DND-41 (cell line): ENCODE results near the gene LARP4B.

Experiments
- ATAC-seq: fragments of 200-7000 bp; cut with Tn5 transposase; 3 replicates; pipeline ENCODE4 v1.9.1; 2021; ENCODE audit warnings: low read depth; ENCODE audit not compliant: insufficient read depth
- DNase-seq: peaks from one replicate; pipeline ENCODE4 v3.0.0-alpha.2; 2020
- H2AFZ ChIP-seq: 2 replicates; pipeline ENCODE4 v1.6.0; 2012; ENCODE audit warnings: low read depth, low read length
- H3K27ac ChIP-seq: 2 replicates; pipeline ENCODE4 v1.5.1; 2012; ENCODE audit warnings: low read length, inconsistent platforms
- H3K27me3 ChIP-seq: fragments of 200-600 bp; sonication (generic); 2 replicates; pipeline ENCODE4 v1.6.0; 2012; ENCODE audit warnings: low read length, mild to moderate bottlenecking, inconsistent platforms; ENCODE audit not compliant: insufficient read depth, poor library complexity
- H3K36me3 ChIP-seq: 2 replicates; pipeline ENCODE4 v1.5.1; 2012; ENCODE audit warnings: low read length, inconsistent platforms; ENCODE audit not compliant: insufficient read depth
- H3K4me1 ChIP-seq: 2 replicates; pipeline ENCODE4 v1.5.1; 2012; ENCODE audit warnings: mild to moderate bottlenecking, low read length; ENCODE audit not compliant: insufficient read depth
- H3K4me2 ChIP-seq: 2 replicates; pipeline ENCODE4 v1.6.0; 2012; ENCODE audit warnings: mild to moderate bottlenecking, moderate library complexity, low read length, inconsistent platforms; ENCODE audit not compliant: insufficient read depth
- H3K4me3 ChIP-seq, 2 experiments: fragments of 200-600 bp in 1 of 2; shearing (Covaris generic) in 1 of 2; 2 replicates each; pipeline ENCODE4 v1.5.1; 2012 to 2016; ENCODE audit warnings: inconsistent platforms in 2 of 2, low read length in 2 of 2, mild to moderate bottlenecking in 2 of 2, low read depth in 1 of 2, moderate library complexity in 1 of 2
- H3K79me2 ChIP-seq: 2 replicates; pipeline ENCODE4 v1.6.0; 2012; ENCODE audit warnings: low read length, inconsistent platforms; ENCODE audit not compliant: insufficient read depth
- H3K9ac ChIP-seq: 2 replicates; pipeline ENCODE4 v1.6.0; 2012; ENCODE audit warnings: low read depth, mild to moderate bottlenecking, inconsistent platforms, low read length, moderate library complexity
- H3K9me3 ChIP-seq: 2 replicates; pipeline ENCODE4 v1.5.1; 2012; ENCODE audit warnings: low read length, moderate library complexity, mild to moderate bottlenecking, inconsistent platforms; ENCODE audit not compliant: insufficient read depth, severe bottlenecking
- H4K20me1 ChIP-seq: 2 replicates; pipeline ENCODE4 v1.6.0; 2012; ENCODE audit warnings: low read length; ENCODE audit not compliant: insufficient read depth
- CTCF ChIP-seq: IDR thresholded peaks from 2 replicates; pipeline ENCODE4 v1.5.1; 2012; ENCODE audit warnings: borderline replicate concordance, low read length, moderate library complexity, mild to moderate bottlenecking; ENCODE audit not compliant: poor library complexity, severe bottlenecking; ENCODE audit errors: extremely low read depth
- EZH2 ChIP-seq: IDR thresholded peaks from 3 replicates; pipeline ENCODE4 v1.6.1; 2012; ENCODE audit warnings: borderline replicate concordance, low read depth, mild to moderate bottlenecking, moderate library complexity, low read length, inconsistent platforms; ENCODE audit not compliant: severe bottlenecking

LARP4B gene

GRCh38 chr10:777913-778479 lies 153.5 kb downstream of the LARP4B start:
- no peak overlapping the region for H3K27ac ChIP-seq
- no peaks in the 10 kb centered on the region for H3K4me1 ChIP-seq
- no peak for DNase-seq
- no peak for ATAC-seq
- no peaks in the 10 kb centered on the region for H3K79me2 ChIP-seq
- no peaks in the 10 kb centered on the region for H3K27me3 ChIP-seq
- H3K9me3 ChIP-seq = no peaks in the 10 kb centered on the region
- H3K36me3 ChIP-seq = no peaks in the 10 kb centered on the region
- H2AFZ ChIP-seq = no peak overlapping the region
- no peak overlapping the region for H3K4me3 ChIP-seq
- no peak overlapping the region for H3K9ac ChIP-seq
- no peaks in the 10 kb centered on the region for H4K20me1 ChIP-seq
- TF ChIP-seq EZH2 = no peak
- TF ChIP-seq CTCF = no peak
- no peak overlapping the region for H3K4me2 ChIP-seq

DNA sequence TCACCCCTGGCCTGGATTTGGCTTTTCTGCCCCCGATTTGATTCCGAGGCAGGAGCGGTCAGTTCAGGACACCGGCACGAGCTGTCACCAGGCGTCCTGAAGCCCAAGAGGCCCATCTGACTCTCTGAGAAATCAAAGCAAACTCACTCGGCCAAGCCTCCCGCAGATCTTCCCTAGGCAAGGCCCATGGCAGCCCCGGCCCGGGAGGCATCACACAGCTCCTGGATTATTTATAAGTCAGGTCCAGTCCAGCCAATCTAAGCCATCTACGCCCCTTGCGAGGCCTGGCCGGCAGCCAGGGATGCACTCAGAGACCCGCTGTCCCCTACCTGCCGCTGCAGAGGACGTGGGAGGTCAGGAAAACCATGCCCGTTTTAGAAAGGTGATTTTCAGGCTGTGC lies 154.7 kb downstream of the LARP4B start:
- no peaks in the 10 kb centered on the region for H3K27me3 ChIP-seq
- no peaks in the 10 kb centered on the region for H3K79me2 ChIP-seq
- no peaks in the 10 kb centered on the region for H4K20me1 ChIP-seq
- TF ChIP-seq EZH2 (no peak), CTCF (no peak)
- H3K9ac ChIP-seq = no peak overlapping the region
- no peaks in the 10 kb centered on the region for H3K36me3 ChIP-seq
- ATAC-seq = no peak
- H2AFZ ChIP-seq = no peak overlapping the region
- H3K4me2 ChIP-seq = no peak overlapping the region
- H3K4me3 ChIP-seq = no peak overlapping the region
- no peaks in the 10 kb centered on the region for H3K4me1 ChIP-seq
- H3K27ac ChIP-seq = no peak overlapping the region
- no peak for DNase-seq
- no peaks in the 10 kb centered on the region for H3K9me3 ChIP-seq

GRCh38 chr10:775245-776075 lies 156.0 kb downstream of the LARP4B start:
- no peak overlapping the region for H3K9ac ChIP-seq
- H2AFZ ChIP-seq = no peak overlapping the region
- H3K36me3 ChIP-seq = no peaks in the 10 kb centered on the region
- no peak overlapping the region for H3K4me3 ChIP-seq
- H4K20me1 ChIP-seq = no peaks in the 10 kb centered on the region
- TF ChIP-seq EZH2 (no peak), CTCF (no peak)
- H3K9me3 ChIP-seq = no peaks in the 10 kb centered on the region
- H3K27me3 ChIP-seq = no peaks in the 10 kb centered on the region
- no peaks in the 10 kb centered on the region for H3K4me1 ChIP-seq
- no peak overlapping the region for H3K27ac ChIP-seq
- ATAC-seq (no peak), DNase-seq (no peak)
- no peak overlapping the region for H3K4me2 ChIP-seq
- no peaks in the 10 kb centered on the region for H3K79me2 ChIP-seq
